OCI-LY7 (cell line): ENCODE data around the gene CWC22.

Experiments
- EZH2phosphoT487 ChIP-seq: fragments of 200-600 bp; sonication (generic); IDR thresholded peaks from 2 replicates; pipeline ENCODE4 v1.6.1; 2018; ENCODE audit warnings: low read depth, borderline replicate concordance, mild to moderate bottlenecking, mixed run types, antibody characterized with exemption, low read length, moderate library complexity, mixed read lengths
- TF ChIP-seq, protein P1 (sequence below): fragments of 200-600 bp; sonication (generic); conservative IDR thresholded peaks from 2 replicates; pipeline ENCODE4 v1.5.1; 2014; ENCODE audit warnings: mild to moderate bottlenecking, antibody characterized with exemption, low read length, moderate library complexity, mixed read lengths

DNA sequence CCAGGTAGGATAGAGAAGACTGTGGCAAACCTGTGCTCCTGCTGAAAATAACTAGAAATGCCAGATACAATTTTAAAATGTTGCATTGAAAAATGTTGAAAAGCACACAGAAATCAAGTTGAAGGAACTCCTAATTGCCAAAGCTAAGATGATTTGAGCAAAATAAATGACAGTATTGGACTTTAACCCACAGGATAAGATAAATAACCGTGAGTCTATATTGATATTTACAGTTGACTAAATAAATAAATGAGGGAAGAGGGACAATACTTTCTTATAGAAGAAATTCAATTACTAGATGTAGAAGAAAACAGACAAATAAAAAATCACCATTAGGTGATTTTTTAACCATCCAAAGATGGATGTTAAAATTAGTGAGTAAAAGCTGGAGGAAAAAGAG lies 59.0 kb downstream of the CWC22 start:
- TF ChIP-seq, protein P1, sequence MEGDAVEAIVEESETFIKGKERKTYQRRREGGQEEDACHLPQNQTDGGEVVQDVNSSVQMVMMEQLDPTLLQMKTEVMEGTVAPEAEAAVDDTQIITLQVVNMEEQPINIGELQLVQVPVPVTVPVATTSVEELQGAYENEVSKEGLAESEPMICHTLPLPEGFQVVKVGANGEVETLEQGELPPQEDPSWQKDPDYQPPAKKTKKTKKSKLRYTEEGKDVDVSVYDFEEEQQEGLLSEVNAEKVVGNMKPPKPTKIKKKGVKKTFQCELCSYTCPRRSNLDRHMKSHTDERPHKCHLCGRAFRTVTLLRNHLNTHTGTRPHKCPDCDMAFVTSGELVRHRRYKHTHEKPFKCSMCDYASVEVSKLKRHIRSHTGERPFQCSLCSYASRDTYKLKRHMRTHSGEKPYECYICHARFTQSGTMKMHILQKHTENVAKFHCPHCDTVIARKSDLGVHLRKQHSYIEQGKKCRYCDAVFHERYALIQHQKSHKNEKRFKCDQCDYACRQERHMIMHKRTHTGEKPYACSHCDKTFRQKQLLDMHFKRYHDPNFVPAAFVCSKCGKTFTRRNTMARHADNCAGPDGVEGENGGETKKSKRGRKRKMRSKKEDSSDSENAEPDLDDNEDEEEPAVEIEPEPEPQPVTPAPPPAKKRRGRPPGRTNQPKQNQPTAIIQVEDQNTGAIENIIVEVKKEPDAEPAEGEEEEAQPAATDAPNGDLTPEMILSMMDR: no peak
- no peak for TF ChIP-seq EZH2phosphoT487
